MCF 10A (cell line): ENCODE measurements around the gene TBC1D9B. TPM values are rescaled to one million over a fixed set of nuclear protein-coding genes. Genes with fewer than 3 reads are reported as not detected.

ENCODE experiments used
- BruUV-seq: library from RNA; stranded (reverse); fragments of 400-500 nt; replicated peaks from 2 replicates; lab custom pipeline; 2021; lab: Mats Ljungman, UMichigan
- CTCF ChIA-PET: fragments of 300-600 bp; sonication (Branson Sonifier 250); formaldehyde crosslinking; extraction: SDS; loops from one replicate; lab custom pipeline; 2021; ENCODE audit warnings: antibody characterized with exemption, inconsistent platforms; lab: Yijun Ruan, JAX
- POLR2A ChIA-PET: fragments of 300-600, 350-650 bp; sonication (Branson Sonifier 250); formaldehyde crosslinking; extraction: SDS; loops from one replicate; lab custom pipeline; 2020; ENCODE audit warnings: antibody characterized with exemption, inconsistent platforms; lab: Yijun Ruan, JAX
- DNase-seq: peaks from one replicate; pipeline ENCODE4 v3.0.0-alpha.2; 2018; ENCODE audit not compliant: unreplicated experiment
- H3K27ac Mint-ChIP-seq: one replicate; pipeline ENCODE4 v1.8.0; 2022; ENCODE audit warnings: mild to moderate bottlenecking, low read depth, mixed read lengths; ENCODE audit not compliant: unreplicated experiment
- H3K27me3 Mint-ChIP-seq: one replicate; pipeline ENCODE4 v1.8.0; 2022; ENCODE audit warnings: mixed read lengths; ENCODE audit not compliant: insufficient read depth, unreplicated experiment
- H3K36me3 Mint-ChIP-seq: one replicate; pipeline ENCODE4 v1.8.0; 2022; ENCODE audit warnings: mild to moderate bottlenecking, moderate library complexity, mixed read lengths; ENCODE audit not compliant: insufficient read depth, unreplicated experiment
- H3K4me1 Mint-ChIP-seq: one replicate; pipeline ENCODE4 v1.8.0; 2022; ENCODE audit warnings: mixed read lengths; ENCODE audit not compliant: insufficient read depth, unreplicated experiment
- H3K4me3 Mint-ChIP-seq: one replicate; pipeline ENCODE4 v1.8.0; 2022; ENCODE audit warnings: mild to moderate bottlenecking, moderate library complexity, mixed read lengths; ENCODE audit not compliant: unreplicated experiment
- H3K9me3 Mint-ChIP-seq: one replicate; pipeline ENCODE4 v1.8.0; 2022; ENCODE audit warnings: mixed read lengths; ENCODE audit not compliant: unreplicated experiment
- intact Hi-C: fragments of 100-400 bp; cut with micrococcal nuclease; formaldehyde crosslinking; loops from 2 replicates; pipeline ENCODE4 v1.14.1; 2022
- total RNA-seq: library from RNA; stranded (reverse); gene quantifications from 2 replicates; pipeline ENCODE4 v1.2.3, GENCODE V29; 2022
- TF ChIP-seq, protein P1 (sequence below): fragments of 200-600 bp; IDR thresholded peaks from one replicate; pipeline ENCODE4 v1.8.0; 2022; ENCODE audit warnings: antibody characterized with exemption, mild to moderate bottlenecking; ENCODE audit not compliant: unreplicated experiment

The TBC1D9B gene
- total RNA-seq, 1 experiment from 2014 or later, result 162 TPM

DNA sequence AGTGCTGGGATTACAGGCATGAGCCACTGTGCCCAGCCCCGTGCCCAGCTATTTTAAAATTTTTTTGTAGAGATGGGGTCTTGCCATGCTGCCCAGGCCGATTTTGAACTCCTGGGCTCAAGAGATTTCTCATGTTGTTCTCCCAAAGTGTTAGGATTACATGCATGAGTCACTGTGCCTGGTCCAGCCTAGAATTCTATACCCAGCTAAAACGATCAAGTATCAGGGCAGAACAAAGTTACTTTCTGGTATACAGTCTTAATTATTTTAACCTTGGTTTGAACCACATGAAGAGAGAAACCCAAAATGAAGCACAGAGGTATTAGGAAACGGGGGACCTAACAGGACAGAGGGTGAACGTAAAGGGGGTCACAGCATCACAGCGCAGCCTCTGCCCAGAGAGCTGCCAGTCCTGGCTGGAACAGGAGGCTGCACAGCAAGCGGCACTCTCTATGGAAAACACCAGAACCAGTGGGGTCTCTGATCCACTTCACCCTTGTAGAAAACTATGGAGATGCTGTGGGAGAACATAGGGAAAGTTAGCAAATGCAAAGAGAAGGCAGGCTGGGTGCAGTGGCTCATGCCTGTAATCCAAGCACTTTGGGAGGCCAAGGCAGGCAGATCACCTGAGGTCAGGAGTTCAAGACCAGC is 76.8 kb downstream of the TBC1D9B start:
- ChIA-PET CTCF (interaction anchor here (0.6 to 2.5 kb wide), 3 partner anchors 14 to 786 kb away, joined by 3 to 9 read pairs (median 3); no protein-coding TSS in a partner anchor), POLR2A (interaction anchor here (0.6 to 3.8 kb wide), 7 partner anchors 9 to 28 kb away, joined by 3 to 14 read pairs (median 4); partner anchors contain the start of genes MRNIP and SQSTM1)
- H3K9me3 Mint-ChIP-seq, result no peaks in the 10 kb centered on the region
- DNase-seq, result no peak
- H3K4me3 Mint-ChIP-seq, result no peak overlapping the region
- peaks cover 99% of the 10 kb centered on the region for H3K36me3 Mint-ChIP-seq
- H3K27ac Mint-ChIP-seq, result peak overlapping the region; percentile 16
- TF ChIP-seq, protein P1, sequence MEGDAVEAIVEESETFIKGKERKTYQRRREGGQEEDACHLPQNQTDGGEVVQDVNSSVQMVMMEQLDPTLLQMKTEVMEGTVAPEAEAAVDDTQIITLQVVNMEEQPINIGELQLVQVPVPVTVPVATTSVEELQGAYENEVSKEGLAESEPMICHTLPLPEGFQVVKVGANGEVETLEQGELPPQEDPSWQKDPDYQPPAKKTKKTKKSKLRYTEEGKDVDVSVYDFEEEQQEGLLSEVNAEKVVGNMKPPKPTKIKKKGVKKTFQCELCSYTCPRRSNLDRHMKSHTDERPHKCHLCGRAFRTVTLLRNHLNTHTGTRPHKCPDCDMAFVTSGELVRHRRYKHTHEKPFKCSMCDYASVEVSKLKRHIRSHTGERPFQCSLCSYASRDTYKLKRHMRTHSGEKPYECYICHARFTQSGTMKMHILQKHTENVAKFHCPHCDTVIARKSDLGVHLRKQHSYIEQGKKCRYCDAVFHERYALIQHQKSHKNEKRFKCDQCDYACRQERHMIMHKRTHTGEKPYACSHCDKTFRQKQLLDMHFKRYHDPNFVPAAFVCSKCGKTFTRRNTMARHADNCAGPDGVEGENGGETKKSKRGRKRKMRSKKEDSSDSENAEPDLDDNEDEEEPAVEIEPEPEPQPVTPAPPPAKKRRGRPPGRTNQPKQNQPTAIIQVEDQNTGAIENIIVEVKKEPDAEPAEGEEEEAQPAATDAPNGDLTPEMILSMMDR, result no peak
- H3K4me1 Mint-ChIP-seq, result peaks cover 14% of the 10 kb centered on the region
- no peaks in the 10 kb centered on the region for H3K27me3 Mint-ChIP-seq
- no TSS peak for BruUV-seq
- intact Hi-C loops, result no loop called here

DNA sequence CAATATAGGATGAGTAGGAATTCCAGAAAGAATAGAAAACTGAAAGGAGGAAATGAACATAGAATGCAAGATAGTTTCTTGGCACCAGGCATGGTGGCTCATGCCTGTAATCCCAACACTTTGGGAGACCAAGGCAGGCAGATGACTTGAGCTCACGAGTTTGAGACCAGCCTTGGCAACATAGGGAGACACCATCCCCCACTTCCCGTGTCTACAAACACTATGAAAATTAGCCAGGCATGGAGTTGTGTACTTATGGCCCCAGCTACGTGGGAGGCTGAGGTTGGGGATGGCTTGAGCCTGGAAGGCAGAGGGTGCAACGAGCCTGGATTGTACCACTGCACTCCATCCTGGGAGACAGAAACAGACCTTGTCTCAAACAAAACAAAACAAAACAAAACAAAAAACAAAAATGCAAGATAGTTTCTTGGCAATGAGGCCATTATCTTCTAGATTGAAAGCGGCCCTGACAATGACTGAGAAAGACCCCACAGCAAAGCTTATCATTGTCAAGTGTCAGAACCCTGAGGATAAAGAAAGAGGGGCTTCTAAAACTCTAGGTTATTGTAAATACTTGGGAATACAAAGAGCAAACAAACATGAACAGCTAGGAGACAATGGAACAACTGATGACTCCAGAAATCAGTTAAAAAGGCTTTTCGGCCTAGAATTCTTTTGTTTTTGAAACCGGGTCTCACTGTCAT is 77.8 kb downstream of the TBC1D9B start:
- H3K36me3 Mint-ChIP-seq, result peaks cover 99% of the 10 kb centered on the region

DNA sequence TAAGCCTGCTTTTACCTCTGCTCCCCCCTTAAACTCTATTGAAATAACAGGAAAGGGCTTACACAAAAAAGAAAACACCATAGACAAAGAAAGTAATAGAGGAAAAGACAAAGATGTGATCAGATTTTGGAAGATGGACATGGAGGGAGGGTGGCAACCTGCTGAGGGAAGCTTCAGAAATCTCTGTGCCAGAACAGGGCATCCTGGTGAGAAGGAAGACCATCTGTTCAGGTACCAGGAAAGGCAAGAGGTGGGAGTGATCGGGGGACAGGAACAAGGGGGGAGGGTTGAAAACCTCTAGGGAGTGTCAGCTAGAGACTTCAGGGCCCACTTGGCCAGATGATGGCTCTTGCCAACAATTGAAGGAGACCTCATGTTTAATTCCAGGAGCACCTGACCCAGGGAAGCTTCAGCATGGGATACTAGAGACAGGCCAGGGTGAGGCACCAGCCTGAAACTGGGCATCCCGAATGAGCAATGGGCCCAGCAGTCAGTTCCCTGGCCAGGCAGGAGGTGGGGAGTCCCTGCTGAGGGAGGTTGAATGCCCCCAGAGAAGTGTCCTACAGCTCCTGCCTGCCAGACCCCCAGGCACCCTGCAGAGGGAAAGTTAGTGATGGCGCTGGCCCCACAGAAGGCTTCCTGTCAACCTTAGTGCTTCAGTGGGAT is 78.8 kb downstream of the TBC1D9B start:
- Mint-ChIP-seq H3K4me3 (no peak overlapping the region), H3K27me3 (no peaks in the 10 kb centered on the region), H3K4me1 (peaks cover 20% of the 10 kb centered on the region), H3K36me3 (peaks cover 100% of the 10 kb centered on the region), H3K9me3 (no peaks in the 10 kb centered on the region), H3K27ac (no peak overlapping the region)
- no peak for DNase-seq
- ChIA-PET CTCF (interaction anchor here (0.6 kb wide), 1 partner anchor 66 kb away, joined by 3 read pairs; no protein-coding TSS in a partner anchor), POLR2A (interaction anchor here (0.9 to 3.8 kb wide), 3 partner anchors 8 to 66 kb away, joined by 3 to 14 read pairs (median 4); partner anchors contain the start of gene SQSTM1)
- intact Hi-C loops, result no loop called here
- no TSS peak for BruUV-seq
- TF ChIP-seq, protein P1, result no peak

More for the DNA sequence above, 77.8 kb downstream of the TBC1D9B start:
- POLR2A ChIA-PET, result interaction anchor here (0.9 to 3.8 kb wide), 6 partner anchors 8 to 67 kb away, joined by 3 to 14 read pairs (median 4); partner anchors contain the start of genes MRNIP and SQSTM1
- no TSS peak for BruUV-seq
- DNase-seq, result no peak
- intact Hi-C loops, result no loop called here
- TF ChIP-seq, protein P1, result no peak
- peak overlapping the region; percentile 69 for H3K27ac Mint-ChIP-seq
- H3K9me3 Mint-ChIP-seq, result no peaks in the 10 kb centered on the region
- no peak overlapping the region for H3K4me3 Mint-ChIP-seq
- peaks cover 15% of the 10 kb centered on the region for H3K4me1 Mint-ChIP-seq
- CTCF ChIA-PET, result interaction anchor here (0.6 to 0.8 kb wide), 2 partner anchors 33 to 63 kb away, joined by 3 read pairs; no protein-coding TSS in a partner anchor
- H3K27me3 Mint-ChIP-seq, result no peaks in the 10 kb centered on the region
